Ascending aorta (tissue), 2 donors: ENCODE measurements around the gene ZNF804B. TPM values are rescaled to one million over a fixed set of nuclear protein-coding genes. Genes with fewer than 3 reads are reported as not detected.
"Not testable (repeated sequence)": the region's sequence is repeated elsewhere in the genome, so short reads cannot be mapped to it uniquely, and the experiment has no call there.

ENCODE experiments used
- DNase-seq, 2 donors: peaks; one replicate each; pipeline ENCODE4 v3.0.0-alpha.2; 2019; ENCODE audit warnings: low spot score in 2 of 2
- H3K27ac ChIP-seq, 2 donors: fragments of 200-600 bp; sonication (generic); one replicate each; pipeline ENCODE4 v1.5.1; 2016 to 2017; ENCODE audit warnings: mild to moderate bottlenecking in 1 of 2
- H3K27me3 ChIP-seq: fragments of 200-600 bp; sonication (generic); one replicate; pipeline ENCODE4 v1.5.1; 2017
- H3K36me3 ChIP-seq, 2 donors: fragments of 200-600 bp; sonication (generic); one replicate each; pipeline ENCODE4 v1.5.1; 2016
- H3K4me1 ChIP-seq, 2 donors: fragments of 200-600 bp; sonication (generic); one replicate each; pipeline ENCODE4 v1.5.1; 2016 to 2017; ENCODE audit warnings: mild to moderate bottlenecking in 1 of 2
- H3K4me3 ChIP-seq, 2 donors: fragments of 200-600 bp; sonication (generic); one replicate each; pipeline ENCODE4 v1.5.1; 2016 to 2017; ENCODE audit warnings: mild to moderate bottlenecking in 1 of 2
- H3K9me3 ChIP-seq, 2 donors: fragments of 200-600 bp; sonication (generic); one replicate each; pipeline ENCODE4 v1.5.1; 2016
- intact Hi-C: fragments of 100-400 bp; cut with DNase I; formaldehyde crosslinking; loops from one replicate; pipeline ENCODE4 v1.15.1; 2023
- total RNA-seq: library from RNA; depleted of rRNA; stranded (reverse); fragments of >200 nt; gene quantifications from one replicate; pipeline ENCODE4 v1.1.0, GENCODE V29; 2016
- TF ChIP-seq, protein P1 (sequence below), 3 experiments: fragments of 200-600 bp in 2 of 3; fragments of 450-650 bp in 1 of 3; sonication (generic) in 2 of 3; IDR thresholded peaks; one replicate each; pipeline ENCODE4 v1.5.1; 2016 to 2019; ENCODE audit warnings: antibody characterized with exemption in 3 of 3, mild to moderate bottlenecking in 1 of 3, moderate library complexity in 1 of 3

The ZNF804B gene
- total RNA-seq, 1 donor from 2014 or later, result not detected

DNA sequence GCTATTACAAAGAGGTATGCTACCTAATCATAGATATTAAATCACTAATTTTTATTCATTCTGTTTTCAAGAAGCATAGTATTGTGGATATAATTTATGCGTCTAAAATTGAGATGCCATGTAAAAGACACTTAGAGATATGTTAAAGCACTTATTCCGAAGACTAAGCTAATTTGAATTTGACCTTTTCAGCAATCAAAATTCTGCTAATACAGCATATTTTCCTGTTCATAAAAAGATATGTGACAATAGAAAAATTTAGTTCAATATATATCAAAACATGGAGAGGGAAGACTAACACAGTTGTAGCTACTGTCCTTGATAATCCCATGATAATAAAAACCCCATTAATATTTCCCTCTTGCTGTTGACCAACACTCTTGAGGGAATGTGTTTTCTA lies 422.6 kb downstream of the ZNF804B start:
- Histone ChIP-seq H3K36me3 (no peaks in the 10 kb centered on the region), H3K9me3 (no peaks in the 10 kb centered on the region), H3K27me3 (no peaks in the 10 kb centered on the region), H3K4me1 (no peaks in the 10 kb centered on the region), H3K27ac (no peak overlapping the region), H3K4me3 (no peak overlapping the region)
- TF ChIP-seq, protein P1, sequence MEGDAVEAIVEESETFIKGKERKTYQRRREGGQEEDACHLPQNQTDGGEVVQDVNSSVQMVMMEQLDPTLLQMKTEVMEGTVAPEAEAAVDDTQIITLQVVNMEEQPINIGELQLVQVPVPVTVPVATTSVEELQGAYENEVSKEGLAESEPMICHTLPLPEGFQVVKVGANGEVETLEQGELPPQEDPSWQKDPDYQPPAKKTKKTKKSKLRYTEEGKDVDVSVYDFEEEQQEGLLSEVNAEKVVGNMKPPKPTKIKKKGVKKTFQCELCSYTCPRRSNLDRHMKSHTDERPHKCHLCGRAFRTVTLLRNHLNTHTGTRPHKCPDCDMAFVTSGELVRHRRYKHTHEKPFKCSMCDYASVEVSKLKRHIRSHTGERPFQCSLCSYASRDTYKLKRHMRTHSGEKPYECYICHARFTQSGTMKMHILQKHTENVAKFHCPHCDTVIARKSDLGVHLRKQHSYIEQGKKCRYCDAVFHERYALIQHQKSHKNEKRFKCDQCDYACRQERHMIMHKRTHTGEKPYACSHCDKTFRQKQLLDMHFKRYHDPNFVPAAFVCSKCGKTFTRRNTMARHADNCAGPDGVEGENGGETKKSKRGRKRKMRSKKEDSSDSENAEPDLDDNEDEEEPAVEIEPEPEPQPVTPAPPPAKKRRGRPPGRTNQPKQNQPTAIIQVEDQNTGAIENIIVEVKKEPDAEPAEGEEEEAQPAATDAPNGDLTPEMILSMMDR (IDR thresholded peaks at IDR 0.05), result no peak
- intact Hi-C loops, result no loop called here
- no peak for DNase-seq

DNA sequence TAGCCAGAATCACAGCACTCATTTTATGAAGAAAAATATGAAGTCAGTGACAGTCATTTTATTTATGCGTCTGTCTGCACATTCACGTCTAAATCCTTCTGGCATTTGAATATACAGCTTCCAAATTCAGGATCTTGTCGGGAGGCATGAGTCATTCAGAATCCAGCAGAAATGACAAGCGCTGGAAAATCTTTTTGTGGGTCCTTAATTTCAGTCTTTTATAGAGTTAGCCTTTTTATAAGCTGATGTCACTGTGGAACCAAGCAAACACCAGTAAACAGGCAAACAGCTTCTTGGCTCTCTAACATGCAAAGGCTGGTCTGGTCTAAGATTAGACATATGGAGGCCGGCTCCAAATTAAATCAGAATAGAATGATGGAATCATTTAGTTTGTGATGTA lies 424.2 kb downstream of the ZNF804B start:
- Histone ChIP-seq H3K27me3 (no peaks in the 10 kb centered on the region), H3K9me3 (no peaks in the 10 kb centered on the region)
- intact Hi-C loops, result no loop called here

DNA sequence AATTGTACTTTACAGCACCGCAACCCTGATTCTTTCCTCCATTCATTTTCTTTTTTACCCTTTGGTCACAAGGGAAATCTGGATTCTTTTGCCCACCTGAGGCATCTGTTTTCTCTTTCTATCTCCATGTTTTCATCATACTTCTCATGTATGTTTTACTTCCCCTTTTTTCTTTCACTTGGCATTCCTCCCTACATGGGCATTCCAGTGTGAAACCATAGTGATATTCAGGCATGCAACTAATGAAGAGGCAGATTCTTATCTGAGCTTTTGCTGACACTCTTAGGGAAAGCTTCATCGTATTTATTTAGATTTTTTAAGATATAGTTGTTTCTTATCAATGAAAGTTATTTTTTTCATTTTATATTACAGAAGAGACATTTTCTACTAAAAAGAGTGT lies 441.3 kb downstream of the ZNF804B start:
- no peak for DNase-seq
- Histone ChIP-seq H3K4me1 (no peaks in the 10 kb centered on the region), H3K4me3 (no peak overlapping the region), H3K36me3 (no peaks in the 10 kb centered on the region), H3K27ac (no peak overlapping the region), H3K9me3 (no peaks in the 10 kb centered on the region), H3K27me3 (no peaks in the 10 kb centered on the region)
- intact Hi-C loops, result no loop called here
- TF ChIP-seq, protein P1 (IDR thresholded peaks at IDR 0.05), result no peak

More for the DNA sequence above, 424.2 kb downstream of the ZNF804B start:
- TF ChIP-seq, protein P1 (IDR thresholded peaks at IDR 0.05), result no peak
- no peak overlapping the region for H3K4me3 ChIP-seq
- no peak overlapping the region for H3K27ac ChIP-seq
- DNase-seq, result no peak
- H3K36me3 ChIP-seq, result no peaks in the 10 kb centered on the region
- H3K4me1 ChIP-seq, result no peaks in the 10 kb centered on the region

- Histone ChIP-seq H3K4me1 (no peaks in the 10 kb centered on the region), H3K27me3 (no peaks in the 10 kb centered on the region), H3K27ac (no peak overlapping the region), H3K36me3 (no peaks in the 10 kb centered on the region), H3K9me3 (no peaks in the 10 kb centered on the region), H3K4me3 (no peak overlapping the region)
- TF ChIP-seq, protein P1 (IDR thresholded peaks at IDR 0.05), result no peak
- intact Hi-C loops, result no loop called here
- no peak for DNase-seq
Observed at GRCh38 chr7:89223900-89224395, 464.4 kb downstream of the ZNF804B start.

GRCh38 chr7:89228688-89229171 lies 469.2 kb downstream of the ZNF804B start:
- H3K36me3 ChIP-seq, H3K9me3 ChIP-seq, H3K27ac ChIP-seq, DNase-seq, H3K27me3 ChIP-seq, H3K4me1 ChIP-seq, H3K4me3 ChIP-seq, intact Hi-C loops: not testable (repeated sequence)

DNA sequence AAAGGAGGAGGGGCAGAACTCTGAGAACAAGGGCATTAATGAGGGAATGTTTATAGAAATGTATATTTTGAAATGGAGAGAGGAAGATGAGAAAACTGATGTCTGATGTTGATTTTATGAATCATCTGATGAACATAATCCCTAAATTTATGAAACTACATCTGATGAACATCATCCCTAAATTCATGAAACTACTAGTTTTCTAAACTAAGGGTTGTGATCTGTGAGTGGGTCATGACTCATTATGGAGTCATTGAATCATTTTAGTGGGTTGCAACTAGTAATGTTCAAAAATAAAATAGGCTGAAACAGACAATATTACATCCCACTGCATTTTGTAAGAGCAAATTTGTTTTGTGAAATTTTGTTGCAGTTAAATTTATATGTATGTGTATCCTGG lies 478.7 kb downstream of the ZNF804B start:
- H3K36me3 ChIP-seq, result no peaks in the 10 kb centered on the region
- TF ChIP-seq, protein P1 (IDR thresholded peaks at IDR 0.05), result no peak
- intact Hi-C loops, result no loop called here

More for the DNA sequence above, 478.7 kb downstream of the ZNF804B start:
- no peak for DNase-seq
- Histone ChIP-seq H3K4me3 (no peak overlapping the region), H3K27ac (no peak overlapping the region), H3K9me3 (no peaks in the 10 kb centered on the region), H3K27me3 (no peaks in the 10 kb centered on the region), H3K4me1 (no peaks in the 10 kb centered on the region)
